ENCODE data around the gene ZNF417.
"Not testable (repeated sequence)": the region's sequence is repeated elsewhere in the genome, so short reads cannot be mapped to it uniquely, and the experiment has no call there.

GRCh38 chr19:57890706-57891105 lies 25.7 kb downstream of the ZNF417 start:
- not testable (repeated sequence) for TF ChIP-seq CTCF (IDR thresholded peaks at IDR 0.05; ENCODE audit: extremely low read depth in 1 of 2, insufficient read depth in 1 of 2, low read depth in 1 of 2, low read length in 2 of 2); POLR2A (IDR thresholded peaks at IDR 0.05; ENCODE audit: low read depth, low read length); MAX (IDR thresholded peaks at IDR 0.05; ENCODE audit: insufficient read depth, insufficient read length); POLR2AphosphoS5 (IDR thresholded peaks at IDR 0.05; ENCODE audit: insufficient read depth, low read depth, low read length); EZH2 (IDR thresholded peaks at IDR 0.05; ENCODE audit: borderline replicate concordance, low read depth, low read length, severe bottlenecking); GATA2 (IDR thresholded peaks at IDR 0.05; ENCODE audit: insufficient read depth, insufficient read length, low read depth, low read length)

Measured in endothelial cell of umbilical vein (primary cell).